ENCODE measurements around the gene EPB41L5.
"Not testable (repeated sequence)": the region's sequence is repeated elsewhere in the genome, so short reads cannot be mapped to it uniquely, and the experiment has no call there.

The EPB41L5 gene

GRCh38 chr2:120105360-120105759 lies 92.5 kb downstream of the EPB41L5 start:
- no peak for DNase-seq

- peak; percentile 17 to 81 for DNase-seq
Measured at GRCh38 chr2:120108049-120108448, 95.2 kb downstream of the EPB41L5 start.

GRCh38 chr2:120108749-120109148 lies 95.9 kb downstream of the EPB41L5 start:
- no peak for DNase-seq

GRCh38 chr2:120109186-120110061 lies 96.5 kb downstream of the EPB41L5 start:
- DNase-seq, result peak; percentile 16 to 62

GRCh38 chr2:120110062-120110362 lies 97.1 kb downstream of the EPB41L5 start:
- DNase-seq, result no peak

GRCh38 chr2:120110507-120110906 lies 97.6 kb downstream of the EPB41L5 start:
- DNase-seq, result no peak

GRCh38 chr2:120111193-120111592 lies 98.3 kb downstream of the EPB41L5 start:
- no peak for DNase-seq

GRCh38 chr2:120118018-120118417 lies 105.1 kb downstream of the EPB41L5 start:
- DNase-seq, result no peak

- DNase-seq, result no peak
Measured at GRCh38 chr2:120118471-120118870, 105.6 kb downstream of the EPB41L5 start.

- not testable (repeated sequence) for DNase-seq
Measured at GRCh38 chr2:120121337-120121736, 108.5 kb downstream of the EPB41L5 start.

- DNase-seq, result no peak
Measured at GRCh38 chr2:120123090-120123489, 110.2 kb downstream of the EPB41L5 start.

- DNase-seq, result no peak
Measured at GRCh38 chr2:120125195-120125594, 112.3 kb downstream of the EPB41L5 start.

- DNase-seq, result no peak
Measured at GRCh38 chr2:120128216-120128615, 115.3 kb downstream of the EPB41L5 start.

- no peak for DNase-seq
Measured at GRCh38 chr2:120132190-120132589, 119.3 kb downstream of the EPB41L5 start.

GRCh38 chr2:120132691-120133090 lies 119.8 kb downstream of the EPB41L5 start:
- no peak for DNase-seq

GRCh38 chr2:120133572-120134244 lies 120.8 kb downstream of the EPB41L5 start:
- DNase-seq, result no peak

- no peak for DNase-seq
Measured at GRCh38 chr2:120134263-120134662, 121.4 kb downstream of the EPB41L5 start.

- DNase-seq, result not testable (repeated sequence)
Measured at GRCh38 chr2:120135013-120135412, 122.1 kb downstream of the EPB41L5 start.

GRCh38 chr2:120140866-120141265 lies 128.0 kb downstream of the EPB41L5 start:
- DNase-seq, result no peak

GRCh38 chr2:120141300-120142069 lies 128.6 kb downstream of the EPB41L5 start:
- no peak for DNase-seq

GRCh38 chr2:120142528-120143219 lies 129.8 kb downstream of the EPB41L5 start:
- no peak for DNase-seq

GRCh38 chr2:120148229-120148628 lies 135.4 kb downstream of the EPB41L5 start:
- no peak for DNase-seq

- no peak for DNase-seq
Measured at GRCh38 chr2:120148669-120149068, 135.8 kb downstream of the EPB41L5 start.

All from NCI-H2081 (cell line).